Stomach (tissue), 4 donors: ENCODE results near the gene HEATR5B.

ENCODE experiments used
- CTCF ChIP-seq, 7 experiments: fragments of 450-650 bp in 4 of 7; fragments of 200-600 bp in 3 of 7; sonication (generic) in 3 of 7; IDR thresholded peaks; one replicate each; pipeline ENCODE4 v1.5.1; 2016 to 2019; ENCODE audit warnings: antibody characterized with exemption in 7 of 7, control low read depth in 2 of 7, mild to moderate bottlenecking in 1 of 7
- POLR2A ChIP-seq, 4 donors: fragments of 450-650 bp; IDR thresholded peaks; one replicate each; pipeline ENCODE4 v1.6.1; 2016; ENCODE audit warnings: antibody characterized with exemption in 4 of 4, control low read depth in 2 of 4, mild to moderate bottlenecking in 1 of 4, moderate library complexity in 1 of 4

- TF ChIP-seq CTCF (IDR thresholded peaks at IDR 0.05) (no peak), POLR2A (IDR thresholded peaks at IDR 0.05) (no peak)
Observed at GRCh38 chr2:37020212-37020886, 63.8 kb downstream of the HEATR5B start.
